ENCODE data around the gene CCDC40.

The CCDC40 gene

DNA sequence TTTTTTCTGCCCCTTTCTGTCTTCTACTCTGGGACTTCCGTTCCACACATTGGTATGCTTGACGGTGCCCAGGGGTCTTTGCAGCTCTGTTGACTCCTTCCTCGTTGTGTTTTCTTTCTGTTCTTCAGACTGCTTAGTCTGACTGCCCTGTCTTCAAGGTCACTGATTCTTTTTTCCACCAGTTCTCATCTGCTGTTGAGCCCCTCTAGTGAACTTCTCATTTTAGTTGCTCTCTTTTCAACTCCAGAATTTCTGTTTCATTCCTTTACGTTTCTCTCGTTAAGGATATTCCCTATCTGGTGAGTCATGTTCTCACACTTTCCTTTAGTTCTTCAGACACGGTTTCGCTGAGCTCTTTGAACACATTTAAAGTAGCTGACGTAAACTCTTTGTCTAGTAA, 78.7 kb downstream of the CCDC40 start:
- DNase-seq (ENCODE audit: low spot score): no peak

DNA sequence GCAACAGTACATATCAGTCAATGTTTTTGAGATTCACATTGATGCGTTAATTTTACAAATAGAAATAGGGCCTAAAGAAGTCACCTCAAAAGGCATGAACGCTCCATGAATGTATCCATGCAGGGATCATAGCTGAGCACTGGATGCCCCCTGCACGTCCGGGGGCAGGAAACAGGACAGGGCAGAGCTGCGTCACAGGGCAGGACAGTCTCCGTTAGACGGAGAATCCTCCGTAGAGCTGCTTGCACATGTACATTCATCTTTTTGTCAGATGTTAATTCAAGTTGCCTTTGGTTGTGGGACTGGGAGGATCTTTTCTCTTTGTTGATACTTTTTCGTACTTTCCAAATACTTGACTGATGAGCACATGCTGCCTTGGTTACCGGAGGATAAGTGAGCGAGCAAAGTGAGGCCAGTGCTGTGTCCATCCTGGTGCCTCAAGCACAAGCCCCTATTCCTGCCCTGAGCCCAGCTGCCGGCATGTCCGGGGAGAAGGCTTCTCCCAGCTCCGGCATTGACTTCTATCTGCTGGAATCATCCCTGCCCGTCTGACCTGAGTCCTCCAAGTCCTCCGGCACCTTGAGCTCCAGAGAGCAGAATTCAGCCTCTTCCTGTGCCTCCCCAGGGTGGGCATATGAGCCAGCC, 80.0 kb downstream of the CCDC40 start:
- no peak for DNase-seq (ENCODE audit: low spot score)

DNA sequence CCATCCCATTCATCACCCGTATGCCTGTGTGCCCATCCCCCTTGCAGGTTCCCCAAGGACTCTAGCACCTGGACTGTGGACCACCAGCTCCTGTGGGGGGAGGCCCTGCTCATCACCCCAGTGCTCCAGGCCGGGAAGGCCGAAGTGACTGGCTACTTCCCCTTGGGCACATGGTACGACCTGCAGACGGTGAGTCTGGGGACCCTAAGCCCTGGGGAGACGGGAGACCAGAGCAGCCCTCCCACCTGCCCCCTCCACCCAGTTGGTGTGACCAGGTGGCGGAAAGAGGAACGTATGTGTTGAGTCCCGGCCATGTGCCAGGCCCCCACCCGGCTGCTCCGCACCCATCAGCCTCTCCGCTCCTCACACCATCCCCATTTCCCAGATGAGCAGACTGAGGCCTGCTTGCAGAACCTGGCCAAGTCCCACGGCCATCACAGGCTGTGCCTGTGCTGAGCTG, 80.5 kb downstream of the CCDC40 start:
- DNase-seq (ENCODE audit: low spot score): no peak

DNA sequence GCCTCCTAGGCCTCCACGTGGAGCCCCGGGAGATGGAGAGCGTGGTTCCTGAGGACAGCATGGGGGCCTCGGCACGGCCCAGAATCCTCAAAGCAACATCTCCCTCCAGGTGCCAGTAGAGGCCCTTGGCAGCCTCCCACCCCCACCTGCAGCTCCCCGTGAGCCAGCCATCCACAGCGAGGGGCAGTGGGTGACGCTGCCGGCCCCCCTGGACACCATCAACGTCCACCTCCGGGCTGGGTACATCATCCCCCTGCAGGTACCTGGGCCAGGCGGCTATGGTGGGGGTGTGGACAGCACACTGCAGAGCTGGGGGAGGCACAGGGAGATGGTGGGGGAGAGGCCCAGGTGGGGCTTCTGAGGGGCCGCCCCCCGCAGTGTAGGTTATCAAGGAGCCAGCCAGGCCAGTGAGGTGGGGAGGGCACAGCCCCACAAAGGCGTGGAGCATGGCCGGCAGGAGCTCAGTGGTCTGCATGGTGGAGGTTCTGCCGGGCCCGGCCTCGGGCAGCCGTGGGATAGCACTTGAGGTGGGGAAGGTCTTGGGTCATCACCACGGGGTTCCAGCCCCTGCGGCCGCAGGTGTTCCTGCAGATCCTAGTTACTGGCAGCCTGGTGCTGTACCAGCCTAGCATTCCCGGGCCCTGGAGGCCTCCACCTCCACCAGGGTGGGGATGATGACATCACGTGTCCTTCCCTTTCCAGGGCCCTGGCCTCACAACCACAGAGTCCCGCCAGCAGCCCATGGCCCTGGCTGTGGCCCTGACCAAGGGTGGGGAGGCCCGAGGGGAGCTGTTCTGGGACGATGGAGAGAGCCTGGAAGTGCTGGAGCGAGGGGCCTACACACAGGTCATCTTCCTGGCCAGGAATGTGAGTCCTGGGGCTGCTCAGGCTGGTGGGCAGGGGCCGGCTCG, 81.3 kb downstream of the CCDC40 start:
- no peak for DNase-seq (ENCODE audit: low spot score)

DNA sequence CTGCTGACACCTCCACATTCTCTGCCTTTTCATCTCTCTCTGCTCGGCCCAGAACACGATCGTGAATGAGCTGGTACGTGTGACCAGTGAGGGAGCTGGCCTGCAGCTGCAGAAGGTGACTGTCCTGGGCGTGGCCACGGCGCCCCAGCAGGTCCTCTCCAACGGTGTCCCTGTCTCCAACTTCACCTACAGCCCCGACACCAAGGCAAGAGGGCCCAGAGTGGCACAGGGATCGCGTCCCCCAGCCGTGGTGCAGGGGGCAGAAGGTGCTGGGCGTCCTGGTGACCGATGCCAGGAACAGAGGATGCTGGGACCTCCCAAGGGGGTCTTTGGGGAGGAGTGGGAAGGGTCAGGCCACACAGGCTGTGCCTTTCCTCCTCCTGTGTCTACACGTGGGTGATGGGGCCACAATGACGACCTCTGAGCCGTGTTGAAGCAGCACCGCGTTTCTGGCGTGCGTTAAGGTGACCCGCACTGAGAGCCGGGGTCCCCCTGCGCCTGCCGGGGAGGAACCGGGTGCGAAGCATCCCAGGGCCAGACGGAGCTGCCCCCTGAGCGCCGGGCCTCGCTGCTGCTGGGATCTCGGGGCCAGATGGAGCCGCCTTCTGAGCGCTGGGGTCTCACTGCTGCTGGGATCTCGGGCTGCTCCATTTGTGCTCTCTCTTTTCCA, 82.3 kb downstream of the CCDC40 start:
- DNase-seq (ENCODE audit: low spot score): no peak

DNA sequence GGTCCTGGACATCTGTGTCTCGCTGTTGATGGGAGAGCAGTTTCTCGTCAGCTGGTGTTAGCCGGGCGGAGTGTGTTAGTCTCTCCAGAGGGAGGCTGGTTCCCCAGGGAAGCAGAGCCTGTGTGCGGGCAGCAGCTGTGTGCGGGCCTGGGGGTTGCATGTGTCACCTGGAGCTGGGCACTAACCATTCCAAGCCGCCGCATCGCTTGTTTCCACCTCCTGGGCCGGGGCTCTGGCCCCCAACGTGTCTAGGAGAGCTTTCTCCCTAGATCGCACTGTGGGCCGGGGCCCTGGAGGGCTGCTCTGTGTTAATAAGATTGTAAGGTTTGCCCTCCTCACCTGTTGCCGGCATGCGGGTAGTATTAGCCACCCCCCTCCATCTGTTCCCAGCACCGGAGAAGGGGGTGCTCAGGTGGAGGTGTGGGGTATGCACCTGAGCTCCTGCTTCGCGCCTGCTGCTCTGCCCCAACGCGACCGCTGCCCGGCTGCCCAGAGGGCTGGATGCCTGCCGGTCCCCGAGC, 82.9 kb downstream of the CCDC40 start:
- DNase-seq (ENCODE audit: low spot score): no peak

DNA sequence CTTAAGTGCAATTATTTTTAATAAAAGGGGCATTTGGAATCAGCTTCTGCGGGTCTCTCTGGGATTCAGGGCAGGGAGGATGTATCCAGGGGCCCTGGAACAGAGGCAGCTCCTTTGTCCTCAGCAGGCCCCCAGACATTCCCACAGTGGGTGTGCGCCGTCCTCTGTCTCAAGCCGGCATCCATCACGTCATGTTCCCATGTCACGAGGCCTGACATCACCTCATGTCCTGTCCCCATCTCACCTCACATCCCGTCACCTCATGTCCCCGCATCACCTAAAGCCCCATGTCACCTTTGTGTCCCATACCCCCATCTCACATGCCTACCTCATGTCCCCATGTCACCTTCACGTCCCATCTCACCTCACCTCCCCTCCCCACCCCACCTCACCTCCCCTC, 83.4 kb downstream of the CCDC40 start:
- DNase-seq (ENCODE audit: low spot score): no peak

DNA sequence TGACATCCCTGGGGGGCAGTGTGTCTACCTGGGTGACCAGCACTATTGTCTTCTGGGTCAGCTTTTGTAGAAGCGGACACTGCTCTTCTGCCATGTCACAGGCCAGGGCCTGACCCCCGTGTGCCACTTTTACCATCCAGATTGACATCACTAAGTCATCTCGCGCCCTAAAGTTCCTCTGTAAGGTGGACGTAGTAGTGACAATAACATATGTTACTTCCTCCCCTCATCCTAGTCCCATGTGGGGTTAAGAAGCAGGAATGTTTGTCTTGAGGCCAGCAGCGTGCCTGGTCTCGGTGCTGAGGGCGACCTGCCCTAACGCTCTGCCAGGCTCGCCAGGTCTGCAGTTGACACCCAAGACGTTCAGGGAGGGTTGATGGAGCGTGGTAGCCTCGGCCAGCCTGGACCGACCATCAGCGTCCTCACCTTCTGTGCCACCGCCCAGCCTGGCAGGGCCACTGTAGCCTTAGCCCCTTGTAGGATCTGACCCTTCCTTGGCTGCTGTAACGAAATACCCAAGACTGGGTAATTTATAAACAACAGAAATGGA, 85.7 kb downstream of the CCDC40 start:
- DNase-seq (ENCODE audit: low spot score): no peak

DNA sequence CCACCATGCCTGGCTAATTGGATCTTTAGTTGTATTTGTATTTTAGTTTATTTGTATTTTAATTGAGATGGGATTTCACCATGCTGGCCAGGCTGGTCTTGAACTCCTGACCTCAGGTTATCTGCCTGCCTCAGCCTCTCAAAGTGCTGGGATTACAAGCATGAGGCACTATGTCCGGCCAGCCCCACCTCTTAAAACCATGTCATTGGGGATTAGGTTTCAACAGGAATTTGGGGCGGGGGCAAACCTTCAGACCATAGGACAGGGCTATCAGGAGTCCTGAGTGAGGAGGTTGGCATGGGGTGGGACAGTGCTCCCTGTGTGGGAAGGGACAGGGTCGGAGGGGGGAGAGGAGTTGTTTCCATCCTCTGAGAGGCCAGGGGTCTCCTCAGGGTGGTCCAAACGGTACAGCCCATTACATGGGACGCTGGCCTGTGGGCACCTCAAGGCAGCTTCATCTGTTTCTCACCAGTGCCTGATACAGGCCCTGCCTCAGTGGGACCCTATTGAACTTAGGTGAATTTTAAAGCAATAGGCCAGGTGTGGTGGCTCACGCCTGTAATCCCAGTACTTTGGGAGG, 86.6 kb downstream of the CCDC40 start:
- no peak for DNase-seq (ENCODE audit: low spot score)

DNA sequence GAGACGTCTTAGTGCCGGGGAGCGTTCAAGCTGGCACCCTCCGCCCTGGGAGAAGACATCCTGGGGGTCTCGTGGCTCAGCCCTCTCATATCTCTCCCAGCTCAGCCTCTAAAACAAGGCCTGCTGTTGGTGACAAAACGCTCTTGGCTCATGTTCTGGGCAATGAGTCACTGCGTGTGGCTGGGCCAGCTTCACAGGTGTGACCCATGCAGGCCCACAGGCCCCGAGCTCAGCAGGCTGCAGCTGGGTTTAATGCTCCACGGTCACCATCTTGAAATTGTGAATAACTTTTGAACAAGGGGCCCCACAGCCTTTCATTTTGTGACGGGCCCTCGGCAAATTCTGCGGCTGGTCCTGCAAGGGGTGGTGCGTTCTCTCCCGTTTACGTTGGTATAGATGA, 87.3 kb downstream of the CCDC40 start:
- no peak for DNase-seq (ENCODE audit: low spot score)

DNA sequence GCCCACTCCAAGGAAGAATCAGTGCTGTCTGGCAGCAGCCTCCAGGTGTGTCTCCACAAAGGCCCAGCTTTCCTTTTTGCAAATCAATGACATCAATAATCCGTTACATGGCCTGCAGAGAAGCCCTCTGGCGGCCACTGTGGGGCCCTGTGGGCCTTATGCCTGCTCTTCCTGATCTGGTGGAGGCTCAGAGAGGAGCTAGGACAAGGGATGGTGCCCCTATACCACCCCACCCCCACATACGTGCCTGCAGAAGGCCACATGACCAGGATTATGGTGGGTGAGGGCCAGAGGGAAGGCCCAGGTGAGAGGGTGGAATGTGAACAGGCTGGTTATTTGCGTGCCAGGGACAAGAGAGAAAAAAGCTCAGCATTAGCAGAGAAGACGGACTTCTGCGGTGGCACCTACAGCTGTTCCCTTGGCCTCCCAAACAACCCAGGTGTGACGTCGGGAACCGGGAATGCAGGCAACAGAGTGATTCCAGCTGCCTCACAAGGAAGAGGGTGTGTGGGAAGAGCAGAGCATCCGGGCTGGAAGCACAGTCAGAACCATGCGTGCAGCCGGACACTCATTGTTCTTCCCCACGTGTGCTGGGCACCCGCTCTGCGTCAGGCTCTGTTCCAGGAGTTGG, 88.0 kb downstream of the CCDC40 start:
- peak; percentile 72 for DNase-seq (ENCODE audit: low spot score)

DNA sequence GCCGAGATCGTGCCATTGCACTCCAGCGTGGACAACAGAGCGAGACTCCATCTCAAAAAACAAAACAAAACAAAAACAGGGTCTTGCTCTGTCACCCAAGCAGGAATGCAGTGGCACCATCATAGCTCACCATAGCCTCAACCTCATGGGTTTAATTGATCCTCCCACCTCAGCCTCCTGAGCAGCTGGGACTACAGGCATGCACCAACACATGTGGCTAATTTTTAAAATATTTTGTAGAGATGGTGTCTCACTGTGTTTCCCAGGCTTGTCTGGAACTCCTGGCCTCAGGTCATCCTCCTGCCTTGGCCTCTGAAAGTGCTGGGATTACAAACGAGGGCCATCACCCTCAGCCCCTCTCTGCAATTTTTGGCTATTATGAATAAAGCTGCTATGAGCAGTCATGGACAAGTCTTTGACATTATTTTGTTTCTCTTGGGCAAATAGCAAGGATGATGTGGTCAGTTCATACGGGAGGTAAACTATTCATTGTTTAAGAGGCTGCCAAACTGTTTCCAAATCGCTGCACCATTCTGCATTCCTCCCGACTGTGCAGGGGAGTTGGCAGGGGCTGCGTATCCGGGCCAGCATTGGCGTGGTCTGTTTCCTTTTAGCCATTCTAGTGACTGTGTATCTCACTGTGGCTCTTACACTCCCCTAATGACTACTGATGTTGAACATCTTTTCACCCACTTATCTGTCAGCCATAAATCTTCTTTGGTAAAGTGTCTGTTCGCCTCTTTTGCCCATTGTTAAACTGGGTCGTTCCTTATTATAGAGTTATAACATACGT, 89.4 kb downstream of the CCDC40 start:
- no peak for DNase-seq (ENCODE audit: low spot score)

DNA sequence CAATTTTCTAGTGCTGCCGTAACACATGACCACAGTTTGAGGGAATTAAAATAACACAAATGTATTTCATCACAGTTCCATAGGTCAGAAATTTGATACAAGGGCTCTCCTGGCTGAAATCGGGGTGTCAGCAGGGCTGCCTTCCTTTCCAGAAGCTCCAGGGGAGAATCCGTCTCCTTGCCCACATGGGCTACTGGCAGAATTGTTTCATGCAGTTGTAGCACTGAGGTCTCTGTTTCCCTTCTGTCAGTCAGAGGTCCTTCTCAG, 89.9 kb downstream of the CCDC40 start:
- no peak for DNase-seq (ENCODE audit: low spot score)

DNA sequence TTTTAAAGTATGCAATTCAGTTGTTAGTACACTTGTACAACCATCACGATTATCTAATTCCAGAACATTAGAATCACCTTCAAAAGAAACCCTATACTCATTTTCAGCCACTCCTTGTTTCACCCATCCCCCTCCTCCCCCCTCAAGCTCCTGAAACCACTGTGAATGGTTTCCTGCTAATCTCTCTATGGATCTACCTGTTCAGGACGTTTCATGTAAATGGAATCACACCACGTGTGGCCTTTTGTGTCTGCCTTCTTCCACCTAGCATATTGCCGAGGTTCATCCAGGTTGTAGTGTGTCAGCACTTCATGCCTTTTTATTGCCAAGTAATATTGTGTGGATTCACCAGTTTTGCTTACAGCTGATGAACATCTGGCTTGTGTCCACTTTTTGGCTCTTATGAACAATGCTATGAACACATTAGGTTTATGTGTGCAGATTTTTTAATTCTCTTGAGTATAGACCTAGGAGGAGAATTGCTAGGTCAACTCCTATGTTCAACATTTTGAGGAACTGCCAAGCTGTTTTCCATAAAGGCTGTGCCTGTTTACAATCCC, 92.6 kb downstream of the CCDC40 start:
- DNase-seq (ENCODE audit: low spot score): no peak

DNA sequence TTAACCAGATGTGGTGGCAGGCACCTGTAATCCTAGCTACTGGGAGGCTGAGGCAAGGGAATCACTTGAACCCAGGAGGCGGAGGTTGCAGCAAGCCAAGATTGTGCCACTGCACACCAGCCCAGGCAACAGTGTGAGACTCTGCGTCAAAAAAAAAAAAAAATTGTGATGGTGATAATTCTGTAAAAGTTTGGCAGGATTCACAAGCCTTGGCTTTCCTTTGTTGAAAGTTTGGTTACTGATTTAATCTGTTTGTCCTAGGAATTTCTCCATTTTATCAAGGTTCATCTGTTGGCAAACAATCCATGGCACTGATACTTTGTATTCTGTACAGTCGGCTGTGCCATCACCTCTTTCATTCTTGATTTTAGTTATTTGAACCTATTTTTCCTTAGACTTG, 94.5 kb downstream of the CCDC40 start:
- no peak for DNase-seq (ENCODE audit: low spot score)

DNA sequence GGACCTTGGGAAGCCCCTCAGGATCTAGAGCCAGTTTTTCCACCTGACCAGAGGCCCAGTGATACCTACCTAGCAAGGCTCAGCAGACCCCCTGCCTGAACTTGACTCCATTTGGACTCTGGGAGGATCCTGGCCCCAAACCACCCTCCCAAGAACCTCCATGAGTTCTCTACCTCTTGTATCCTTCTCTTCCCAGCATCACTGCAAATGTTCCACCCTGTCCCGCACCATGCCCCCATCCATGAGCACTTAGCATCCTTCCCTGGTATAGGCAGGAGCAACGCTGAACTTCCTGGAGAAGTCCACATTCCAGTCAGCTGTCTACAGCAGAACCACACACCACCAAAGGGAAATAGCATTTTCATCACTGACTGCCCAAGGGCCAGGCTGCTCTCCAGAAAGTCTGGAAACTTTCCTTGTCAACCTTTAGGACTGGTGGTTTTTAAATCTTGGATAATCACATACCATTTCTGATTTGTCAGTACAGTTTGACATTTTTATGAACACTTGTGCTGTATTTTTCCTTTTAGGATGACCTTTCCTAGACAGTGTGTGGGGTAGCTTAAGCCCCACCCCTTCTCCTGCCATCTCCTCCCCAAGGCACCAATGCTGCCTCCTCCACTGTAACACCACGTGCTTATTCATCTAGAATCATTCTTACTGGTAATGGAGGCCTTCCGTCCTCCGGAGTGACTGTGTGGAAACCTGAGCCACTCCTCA, 96.6 kb downstream of the CCDC40 start:
- DNase-seq (ENCODE audit: low spot score): no peak

DNA sequence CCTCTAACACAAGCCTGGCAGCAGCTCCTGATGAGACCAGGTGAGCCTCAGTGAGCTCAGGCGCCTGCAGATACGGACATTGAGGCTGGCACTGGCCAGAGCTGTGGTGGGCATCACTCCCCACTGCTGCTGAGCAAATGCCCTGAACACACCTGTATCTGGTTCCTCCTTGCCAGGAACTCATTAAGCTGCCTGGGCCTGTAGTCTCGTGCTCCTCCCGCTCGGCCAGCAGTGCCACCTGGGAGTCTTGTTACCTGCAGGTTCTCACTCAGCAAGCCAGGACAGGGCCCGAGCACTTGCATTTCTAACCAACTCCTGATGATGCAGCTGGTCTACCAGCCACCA, 97.2 kb downstream of the CCDC40 start:
- no peak for DNase-seq (ENCODE audit: low spot score)

DNA sequence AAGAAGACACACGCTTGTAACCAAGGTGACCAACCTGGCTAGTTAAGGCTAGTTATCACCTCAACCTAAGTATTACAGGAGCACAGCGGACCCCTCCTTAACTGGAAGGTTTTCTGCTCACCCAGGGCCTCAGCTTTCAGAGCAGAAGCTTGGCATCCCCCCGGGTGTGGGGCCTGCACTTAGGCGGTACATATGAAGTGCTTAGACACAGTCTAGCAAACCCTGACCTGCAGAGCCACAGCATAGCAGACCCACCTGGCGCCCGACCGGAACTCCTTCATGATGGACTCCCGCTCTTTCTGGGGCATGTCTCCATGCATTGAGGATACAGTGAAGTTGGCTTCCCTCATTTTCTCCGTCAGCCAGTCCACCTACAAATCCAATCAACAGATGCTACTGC, 100.7 kb downstream of the CCDC40 start:
- no peak for DNase-seq (ENCODE audit: low spot score)

DNA sequence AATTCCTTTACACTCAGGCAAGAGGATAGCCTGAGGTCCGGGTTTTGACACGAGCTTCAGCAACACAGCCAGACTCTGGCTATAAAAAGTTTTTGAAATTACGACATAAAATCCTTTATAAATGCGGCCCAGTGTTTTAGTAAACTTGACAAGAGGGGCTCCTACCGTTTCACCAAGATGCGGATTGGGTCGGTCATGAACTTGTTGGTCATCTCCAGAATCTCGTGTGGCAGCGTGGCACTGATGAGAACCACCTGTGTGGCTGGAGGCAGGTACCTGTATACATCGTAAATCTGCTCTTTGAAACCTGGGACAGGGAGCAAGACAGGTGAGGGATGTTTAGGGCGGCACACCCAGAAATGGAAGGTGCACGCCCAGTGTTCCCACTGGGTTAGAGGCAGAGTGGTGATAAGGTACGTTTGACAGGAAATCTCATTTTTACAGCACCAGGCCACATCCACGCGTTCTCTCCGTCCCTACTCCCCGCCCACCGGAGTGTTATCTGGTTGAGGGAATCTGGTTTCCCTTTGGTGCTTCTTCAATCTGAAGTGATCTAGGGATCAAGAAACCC, 102.5 kb downstream of the CCDC40 start:
- no peak for DNase-seq (ENCODE audit: low spot score)
